HG02588 (cell line): ENCODE measurements around the gene EPN2.

ENCODE experiments used
- ATAC-seq: cut with Tn5 transposase; IDR thresholded peaks from one replicate; pipeline ENCODE4 v1.9.1; 2021; ENCODE audit warnings: mild to moderate bottlenecking, moderate library complexity; ENCODE audit not compliant: unreplicated experiment

EPN2 gene

GRCh38 chr17:19238167-19238505, 970 bp downstream of the EPN2 start:
- ATAC-seq: no peak

- ATAC-seq: no peak
These were observed 2.4 kb downstream of the EPN2 start for GRCh38 chr17:19239544-19239943.

GRCh38 chr17:19242323-19242722, 5.2 kb downstream of the EPN2 start:
- ATAC-seq: no peak

- ATAC-seq: no peak
These were observed 5.8 kb downstream of the EPN2 start for GRCh38 chr17:19242926-19243325.

- ATAC-seq: no peak
These were observed 6.7 kb downstream of the EPN2 start for GRCh38 chr17:19243838-19244237.

GRCh38 chr17:19244357-19244756, 7.2 kb downstream of the EPN2 start:
- ATAC-seq: no peak

GRCh38 chr17:19244781-19245180, 7.6 kb downstream of the EPN2 start:
- no peak for ATAC-seq

GRCh38 chr17:19247473-19247872, 10.3 kb downstream of the EPN2 start:
- ATAC-seq: no peak

- ATAC-seq: no peak
These were observed 11.2 kb downstream of the EPN2 start for GRCh38 chr17:19248151-19248927.

- no peak for ATAC-seq
These were observed 11.9 kb downstream of the EPN2 start for GRCh38 chr17:19248928-19249574.

- ATAC-seq: no peak
These were observed 12.5 kb downstream of the EPN2 start for GRCh38 chr17:19249681-19250080.

- no peak for ATAC-seq
These were observed 13.4 kb downstream of the EPN2 start for GRCh38 chr17:19250421-19251173.

- ATAC-seq: no peak
These were observed 15.9 kb downstream of the EPN2 start for GRCh38 chr17:19253112-19253511.

GRCh38 chr17:19254651-19255050, 17.5 kb downstream of the EPN2 start:
- no peak for ATAC-seq

- ATAC-seq: no peak
These were observed 18.1 kb downstream of the EPN2 start for GRCh38 chr17:19255279-19255678.

- ATAC-seq: no peak
These were observed 21.2 kb downstream of the EPN2 start for GRCh38 chr17:19258371-19258770.

- no peak for ATAC-seq
These were observed 23.8 kb downstream of the EPN2 start for GRCh38 chr17:19260958-19261357.

GRCh38 chr17:19261426-19261825, 24.3 kb downstream of the EPN2 start:
- no peak for ATAC-seq

GRCh38 chr17:19262650-19263631, 25.8 kb downstream of the EPN2 start:
- no peak for ATAC-seq

GRCh38 chr17:19263641-19264051, 26.5 kb downstream of the EPN2 start:
- ATAC-seq: no peak

- ATAC-seq: no peak
These were observed 27.1 kb downstream of the EPN2 start for GRCh38 chr17:19264268-19264667.
